Activated T-cell treated with anti-CD3 and anti-CD28 coated beads, Interleukin-2, amount 50 U/mL, for 1 hour (primary cell): ENCODE data around the gene CSE1L.
"Not testable (repeated sequence)": the region's sequence is repeated elsewhere in the genome, so short reads cannot be mapped to it uniquely, and the experiment has no call there.

ENCODE experiments used
- DNase-seq: peaks from one replicate; pipeline ENCODE4 v3.0.0-alpha.2; 2020

The CSE1L gene

GRCh38 chr20:49132995-49133478, 86.9 kb downstream of the CSE1L start:
- DNase-seq, result no peak

- DNase-seq, result no peak
Observed at GRCh38 chr20:49133571-49133970, 87.5 kb downstream of the CSE1L start.

- not testable (repeated sequence) for DNase-seq
Observed at GRCh38 chr20:49134797-49135196, 88.7 kb downstream of the CSE1L start.

- no peak for DNase-seq
Observed at GRCh38 chr20:49136817-49137571, 90.9 kb downstream of the CSE1L start.

GRCh38 chr20:49138431-49138830, 92.3 kb downstream of the CSE1L start:
- DNase-seq, result no peak

GRCh38 chr20:49140411-49140810, 94.3 kb downstream of the CSE1L start:
- DNase-seq, result no peak

GRCh38 chr20:49140834-49141233, 94.7 kb downstream of the CSE1L start:
- DNase-seq, result no peak
